SU-DHL-6 (cell line): ENCODE data around the gene SCFD2.

Experiments
- EZH2phosphoT487 ChIP-seq: fragments of 200-600 bp; sonication (generic), shearing (Covaris generic); conservative IDR thresholded peaks from 2 replicates; pipeline ENCODE4 v1.6.1; 2018; ENCODE audit warnings: mild to moderate bottlenecking, antibody characterized with exemption, low read length, moderate library complexity, mixed read lengths
- TF ChIP-seq, protein P1 (sequence below): fragments of 200-600 bp; sonication (generic); IDR thresholded peaks from one replicate; pipeline ENCODE4 v1.5.1; 2017; ENCODE audit warnings: antibody characterized with exemption, mild to moderate bottlenecking, low read length, moderate library complexity; ENCODE audit not compliant: insufficient read depth, poor library complexity, severe bottlenecking

DNA sequence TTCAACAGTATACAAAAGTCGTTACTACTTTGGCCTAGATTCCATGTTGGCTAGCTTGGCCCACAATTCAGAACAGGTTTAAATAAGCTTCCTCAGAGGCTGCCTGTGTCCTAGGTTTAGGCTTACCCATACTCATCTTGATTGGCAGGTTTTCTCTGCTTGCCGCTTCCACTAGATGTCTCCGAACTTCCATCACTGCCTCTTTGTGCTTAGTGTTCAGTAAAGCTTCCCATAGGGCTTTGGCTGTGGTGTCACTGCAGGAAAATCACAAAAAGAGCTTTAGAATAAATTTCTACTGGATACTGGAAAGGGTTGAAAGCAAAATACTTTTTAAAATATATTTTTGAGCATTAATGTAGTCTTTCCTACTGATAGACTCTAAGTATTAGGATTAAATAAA is 52.4 kb downstream of the SCFD2 start:
- TF ChIP-seq, protein P1, sequence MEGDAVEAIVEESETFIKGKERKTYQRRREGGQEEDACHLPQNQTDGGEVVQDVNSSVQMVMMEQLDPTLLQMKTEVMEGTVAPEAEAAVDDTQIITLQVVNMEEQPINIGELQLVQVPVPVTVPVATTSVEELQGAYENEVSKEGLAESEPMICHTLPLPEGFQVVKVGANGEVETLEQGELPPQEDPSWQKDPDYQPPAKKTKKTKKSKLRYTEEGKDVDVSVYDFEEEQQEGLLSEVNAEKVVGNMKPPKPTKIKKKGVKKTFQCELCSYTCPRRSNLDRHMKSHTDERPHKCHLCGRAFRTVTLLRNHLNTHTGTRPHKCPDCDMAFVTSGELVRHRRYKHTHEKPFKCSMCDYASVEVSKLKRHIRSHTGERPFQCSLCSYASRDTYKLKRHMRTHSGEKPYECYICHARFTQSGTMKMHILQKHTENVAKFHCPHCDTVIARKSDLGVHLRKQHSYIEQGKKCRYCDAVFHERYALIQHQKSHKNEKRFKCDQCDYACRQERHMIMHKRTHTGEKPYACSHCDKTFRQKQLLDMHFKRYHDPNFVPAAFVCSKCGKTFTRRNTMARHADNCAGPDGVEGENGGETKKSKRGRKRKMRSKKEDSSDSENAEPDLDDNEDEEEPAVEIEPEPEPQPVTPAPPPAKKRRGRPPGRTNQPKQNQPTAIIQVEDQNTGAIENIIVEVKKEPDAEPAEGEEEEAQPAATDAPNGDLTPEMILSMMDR: no peak
- no peak for TF ChIP-seq EZH2phosphoT487
